Stomach smooth muscle (tissue), 2 donors: ENCODE measurements around the gene DDX4.
"Not testable (repeated sequence)": the region's sequence is repeated elsewhere in the genome, so short reads cannot be mapped to it uniquely, and the experiment has no call there.

Experiments used
- H3K27ac ChIP-seq: one replicate; pipeline ENCODE4 v1.7.0; 2013; ENCODE audit warnings: mild to moderate bottlenecking, low read length, inconsistent platforms
- H3K27me3 ChIP-seq, 2 donors: one replicate each; pipeline ENCODE4 v1.7.0; 2013; ENCODE audit warnings: low read length in 2 of 2; ENCODE audit not compliant: insufficient read depth in 2 of 2, control insufficient read depth in 1 of 2
- H3K36me3 ChIP-seq, 2 donors: one replicate each; pipeline ENCODE4 v1.7.0; 2013; ENCODE audit warnings: low read length in 2 of 2; ENCODE audit not compliant: control insufficient read depth in 2 of 2, insufficient read depth in 2 of 2
- H3K4me1 ChIP-seq: one replicate; pipeline ENCODE4 v1.7.0; 2013; ENCODE audit warnings: low read length; ENCODE audit not compliant: control insufficient read depth, insufficient read depth
- H3K4me3 ChIP-seq, 2 donors: one replicate each; pipeline ENCODE4 v1.7.0; 2013; ENCODE audit warnings: low read length in 2 of 2
- H3K9ac ChIP-seq, 2 donors: one replicate each; pipeline ENCODE4 v1.7.0; 2013; ENCODE audit warnings: low read length in 2 of 2, mild to moderate bottlenecking in 1 of 2
- H3K9me3 ChIP-seq, 2 donors: one replicate each; pipeline ENCODE4 v1.7.0; 2013; ENCODE audit warnings: low read length in 2 of 2; ENCODE audit not compliant: control insufficient read depth in 2 of 2
- donor health status: healthy.
- donor health status: Pancreatic carcinoma.

DDX4 gene

DNA sequence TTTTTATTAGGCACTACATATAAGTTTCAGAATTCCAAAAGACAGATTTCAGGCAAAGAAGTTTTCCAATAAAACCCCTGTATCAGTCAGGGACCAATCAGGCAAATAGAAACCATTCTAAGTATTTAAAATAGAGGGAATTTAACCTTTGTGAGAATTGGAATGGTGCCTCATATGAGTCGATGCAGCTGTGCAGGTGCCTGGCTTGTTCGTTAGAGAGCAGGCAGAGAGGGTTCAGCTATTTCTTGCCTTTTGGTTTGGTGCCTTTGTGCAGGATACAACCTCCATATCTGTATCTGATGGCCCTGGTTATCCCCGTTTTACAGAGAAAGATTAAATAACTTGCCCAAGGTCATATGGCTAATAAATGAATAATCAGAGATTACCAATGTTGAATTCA, 6.0 kb upstream of the DDX4 start:
- no peak overlapping the region for H3K27ac ChIP-seq
- no peaks in the 10 kb centered on the region for H3K4me1 ChIP-seq
- no peak overlapping the region for H3K4me3 ChIP-seq
- no peaks in the 10 kb centered on the region for H3K27me3 ChIP-seq
- H3K9me3 ChIP-seq: no peaks in the 10 kb centered on the region
- no peaks in the 10 kb centered on the region for H3K36me3 ChIP-seq
- no peak overlapping the region for H3K9ac ChIP-seq

DNA sequence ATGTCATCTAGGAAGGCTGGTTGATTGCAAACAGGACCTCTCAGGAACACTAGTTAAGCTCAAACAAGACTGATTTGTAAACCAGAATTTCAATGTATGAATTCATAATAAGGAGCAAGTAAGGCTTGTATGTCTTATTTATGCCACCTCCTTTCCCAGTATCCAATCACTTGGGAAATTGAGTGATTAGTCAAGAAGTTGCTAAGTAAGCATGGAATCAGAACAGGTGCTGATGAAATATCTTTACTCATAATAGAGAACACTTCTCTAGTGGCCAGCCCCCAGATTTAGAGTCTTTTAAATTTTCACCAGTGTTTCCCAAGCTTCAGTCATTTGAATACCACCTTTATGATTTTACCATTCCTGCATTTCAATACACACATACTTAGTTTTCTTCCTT, 5.3 kb upstream of the DDX4 start:
- Histone ChIP-seq H3K27me3 (no peaks in the 10 kb centered on the region), H3K4me3 (no peak overlapping the region), H3K27ac (no peak overlapping the region), H3K4me1 (no peaks in the 10 kb centered on the region), H3K36me3 (no peaks in the 10 kb centered on the region), H3K9ac (no peak overlapping the region), H3K9me3 (no peaks in the 10 kb centered on the region)

DNA sequence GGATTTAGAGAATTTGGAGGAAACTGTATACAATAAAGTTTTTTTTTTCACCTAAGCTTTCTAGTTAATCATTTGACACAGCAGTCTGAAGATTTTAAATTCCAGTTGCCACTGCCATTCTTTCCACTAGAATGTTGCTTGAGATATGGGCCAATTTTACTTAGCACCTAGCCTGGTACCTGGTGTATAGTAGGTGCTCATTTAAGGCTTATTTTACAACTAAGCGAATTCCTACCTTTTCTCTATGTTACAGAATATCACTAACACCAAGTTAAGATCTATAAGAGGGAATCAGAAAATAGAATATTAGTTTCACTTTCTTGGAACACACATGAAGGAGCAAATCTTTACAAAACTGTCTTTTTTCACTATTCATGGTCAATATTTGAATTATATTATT, 3.2 kb upstream of the DDX4 start:
- Histone ChIP-seq H3K9me3 (peaks cover 0 to 2% of the 10 kb centered on the region in 2 donors), H3K36me3 (no peaks in the 10 kb centered on the region), H3K4me1 (no peaks in the 10 kb centered on the region), H3K9ac (no peak overlapping the region), H3K27me3 (no peaks in the 10 kb centered on the region), H3K27ac (no peak overlapping the region), H3K4me3 (no peak overlapping the region)

DNA sequence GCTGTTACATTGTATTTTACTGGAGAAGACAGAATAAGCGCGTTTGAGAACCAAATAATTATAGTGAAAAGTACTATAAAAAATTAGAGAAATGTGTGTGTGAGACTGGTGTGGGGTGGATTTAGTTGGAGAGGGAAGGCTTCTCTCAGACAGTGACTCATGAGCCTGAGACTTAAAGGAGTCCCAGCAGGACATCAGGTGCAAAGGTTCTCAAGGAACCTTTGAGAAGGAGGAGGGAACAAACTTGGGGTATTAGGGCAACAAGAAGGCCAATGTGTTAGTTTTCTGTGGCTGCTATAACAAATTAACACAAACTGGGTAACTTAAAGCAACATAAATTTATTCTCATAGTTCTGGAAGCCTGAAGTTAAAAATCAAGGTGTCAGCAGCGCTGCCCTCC, 4.9 kb downstream of the DDX4 start:
- Histone ChIP-seq H3K4me1 (no peaks in the 10 kb centered on the region), H3K36me3 (no peaks in the 10 kb centered on the region), H3K9me3 (peaks cover 0 to 2% of the 10 kb centered on the region in 2 donors), H3K27ac (no peak overlapping the region), H3K27me3 (no peaks in the 10 kb centered on the region), H3K9ac (no peak overlapping the region), H3K4me3 (no peak overlapping the region)

DNA sequence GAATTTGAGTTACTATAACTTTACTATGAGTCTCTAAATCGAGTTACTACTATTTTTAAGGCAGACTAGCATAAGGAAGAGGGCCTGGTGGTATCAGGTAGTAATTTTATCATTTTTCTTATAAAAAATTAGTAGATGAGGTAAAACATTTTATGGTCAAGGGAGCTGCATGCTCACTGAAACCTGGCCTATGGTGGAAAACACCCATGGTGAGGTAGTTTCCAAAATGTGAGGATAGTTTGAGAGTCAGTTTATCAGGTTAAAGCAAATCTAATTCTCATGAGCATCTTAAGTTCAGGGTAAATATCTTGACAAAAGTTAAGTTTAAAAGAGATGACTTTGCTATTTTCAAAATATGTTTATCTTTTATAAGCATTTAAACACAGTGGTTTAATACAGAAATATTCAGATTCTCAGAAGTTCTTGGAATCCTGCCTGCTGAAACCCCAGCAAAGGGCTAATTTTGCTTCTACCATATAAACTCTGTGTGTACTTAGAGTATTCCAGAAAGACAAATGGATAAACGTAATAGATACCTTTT, 10.0 kb downstream of the DDX4 start:
- H3K27ac ChIP-seq: no peak overlapping the region
- no peaks in the 10 kb centered on the region for H3K4me1 ChIP-seq
- H3K9me3 ChIP-seq: no peaks in the 10 kb centered on the region
- no peak overlapping the region for H3K4me3 ChIP-seq
- H3K36me3 ChIP-seq: no peaks in the 10 kb centered on the region
- H3K9ac ChIP-seq: no peak overlapping the region
- H3K27me3 ChIP-seq: no peaks in the 10 kb centered on the region

DNA sequence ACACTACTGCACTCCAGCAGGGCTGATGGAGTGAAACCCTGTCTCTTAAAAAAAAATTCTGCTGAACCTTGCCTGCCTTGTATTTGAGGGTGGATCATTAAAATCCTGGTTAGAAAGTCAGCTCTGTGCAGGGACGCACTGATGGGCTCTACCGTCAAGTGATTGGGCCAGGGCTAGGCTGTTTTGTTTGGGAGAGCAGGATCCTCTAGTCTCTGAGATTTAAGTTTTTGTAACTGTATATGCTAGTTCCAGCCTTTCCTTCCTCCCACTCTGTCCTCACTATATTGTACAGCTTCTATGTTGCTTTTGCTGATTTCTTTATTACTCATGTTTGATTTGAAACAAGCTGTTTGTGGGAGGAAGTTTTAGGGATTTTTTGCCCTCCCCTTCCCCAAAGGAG, 11.5 kb downstream of the DDX4 start:
- Histone ChIP-seq H3K36me3 (no peaks in the 10 kb centered on the region), H3K27me3 (no peaks in the 10 kb centered on the region), H3K4me1 (no peaks in the 10 kb centered on the region), H3K9me3 (no peaks in the 10 kb centered on the region), H3K9ac (no peak overlapping the region), H3K27ac (no peak overlapping the region), H3K4me3 (no peak overlapping the region)

DNA sequence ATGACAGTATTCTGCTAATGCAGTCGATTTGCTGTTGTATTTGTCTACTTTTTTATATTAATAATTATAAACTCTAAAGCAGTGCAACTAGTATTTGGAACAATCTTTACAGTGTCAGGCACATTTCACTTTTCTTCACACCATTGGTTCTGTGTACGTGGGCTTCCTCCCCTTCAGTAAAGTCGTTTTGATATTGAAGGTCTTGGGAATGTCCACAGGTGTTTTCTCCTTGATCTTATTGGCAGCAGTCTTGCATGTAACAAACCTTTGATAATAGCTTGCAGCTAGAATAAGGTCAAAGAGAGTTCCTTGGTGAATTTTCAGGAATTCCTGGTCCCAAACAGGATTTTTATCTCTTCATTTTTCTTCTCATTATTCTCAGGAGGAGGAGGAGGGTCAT, 12.2 kb downstream of the DDX4 start:
- Histone ChIP-seq H3K36me3 (no peaks in the 10 kb centered on the region), H3K4me3 (no peak overlapping the region), H3K9me3 (no peaks in the 10 kb centered on the region), H3K27me3 (no peaks in the 10 kb centered on the region), H3K27ac (no peak overlapping the region), H3K4me1 (no peaks in the 10 kb centered on the region), H3K9ac (no peak overlapping the region)

DNA sequence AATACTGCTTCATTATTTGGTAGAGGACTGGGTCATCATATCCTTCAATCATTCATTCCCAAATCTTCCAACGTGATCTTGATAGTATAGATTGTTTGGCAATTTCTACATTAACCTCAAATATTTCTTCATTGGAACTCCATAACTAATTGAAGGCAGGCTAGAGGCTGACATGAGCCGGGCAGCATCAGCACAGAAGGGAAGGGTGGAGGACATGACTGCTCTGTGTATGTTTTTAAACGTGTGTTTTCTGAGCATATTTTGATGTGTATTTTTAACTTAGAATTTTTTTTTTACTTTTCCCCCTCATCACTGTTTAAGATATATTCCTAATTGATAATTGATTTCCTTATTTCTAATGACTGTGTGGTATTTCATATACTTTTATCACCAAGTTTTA, 12.6 kb downstream of the DDX4 start:
- Histone ChIP-seq H3K4me1 (no peaks in the 10 kb centered on the region), H3K9ac (no peak overlapping the region), H3K27me3 (no peaks in the 10 kb centered on the region), H3K36me3 (no peaks in the 10 kb centered on the region), H3K4me3 (no peak overlapping the region), H3K9me3 (no peaks in the 10 kb centered on the region), H3K27ac (no peak overlapping the region)

DNA sequence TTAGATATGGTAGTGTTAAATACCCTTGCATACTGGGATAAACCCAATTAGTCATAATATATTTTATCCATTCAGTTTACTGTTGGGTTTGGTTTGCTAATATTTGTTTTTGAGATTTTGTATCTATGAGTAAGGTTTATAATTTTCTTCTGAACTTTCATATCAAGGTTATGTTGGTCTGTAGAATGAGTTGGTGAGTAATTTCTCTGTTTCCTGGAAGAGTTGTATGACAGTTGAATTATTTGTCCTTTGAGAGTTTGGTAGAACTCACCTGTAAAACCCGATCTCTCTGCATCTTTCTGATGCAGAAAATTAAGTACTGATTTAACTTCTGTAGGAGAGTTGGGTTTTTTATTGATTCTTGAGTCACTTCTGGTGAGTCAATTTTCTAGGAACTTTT, 20.4 kb downstream of the DDX4 start:
- Histone ChIP-seq H3K4me3 (no peak overlapping the region), H3K27me3 (no peaks in the 10 kb centered on the region), H3K9ac (no peak overlapping the region), H3K4me1 (no peaks in the 10 kb centered on the region), H3K36me3 (no peaks in the 10 kb centered on the region), H3K27ac (no peak overlapping the region), H3K9me3 (no peaks in the 10 kb centered on the region)

DNA sequence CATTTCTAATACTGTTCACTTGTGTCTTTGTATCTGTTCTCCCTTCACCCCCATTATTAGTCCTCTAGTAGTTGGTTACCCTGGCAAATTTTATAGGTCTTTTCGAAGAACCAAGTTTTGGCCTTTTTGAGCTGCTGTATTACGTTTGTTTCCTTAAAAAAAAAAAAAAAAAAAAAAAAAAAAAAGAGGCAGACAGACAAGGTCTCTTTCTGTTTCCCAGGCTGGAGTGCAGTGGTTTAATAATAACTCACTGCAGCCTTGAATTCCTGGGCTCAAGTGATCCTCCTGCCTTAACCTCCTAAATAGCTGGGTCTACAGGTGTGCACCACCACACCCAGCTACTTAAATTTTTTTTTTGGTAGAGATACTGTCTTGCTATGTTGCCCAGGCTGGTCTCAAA, 20.9 kb downstream of the DDX4 start:
- H3K36me3 ChIP-seq: no peaks in the 10 kb centered on the region
- H3K9ac ChIP-seq: no peak overlapping the region
- H3K4me1 ChIP-seq: no peaks in the 10 kb centered on the region
- no peak overlapping the region for H3K27ac ChIP-seq
- no peaks in the 10 kb centered on the region for H3K9me3 ChIP-seq
- no peak overlapping the region for H3K4me3 ChIP-seq
- H3K27me3 ChIP-seq: no peaks in the 10 kb centered on the region

DNA sequence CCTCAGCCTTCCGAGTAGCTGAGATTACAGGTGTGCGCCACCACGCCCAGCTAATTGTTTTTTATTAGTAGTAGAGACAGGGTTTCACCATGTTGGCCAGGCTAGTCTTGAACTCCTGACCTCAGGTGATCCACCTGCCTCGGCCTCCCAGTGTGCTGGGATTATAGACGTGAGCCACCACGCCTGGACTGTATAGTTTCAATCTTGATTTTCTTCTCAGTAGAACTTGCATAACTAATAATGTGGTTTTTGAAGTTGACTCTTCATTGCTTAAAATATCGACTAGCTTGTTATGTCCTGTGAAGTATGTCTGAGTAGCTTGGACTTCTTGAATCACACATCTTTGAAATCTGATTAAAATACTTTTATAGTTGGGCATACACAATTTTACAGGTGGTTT, 23.9 kb downstream of the DDX4 start:
- not testable (repeated sequence) for H3K36me3 ChIP-seq, H3K27me3 ChIP-seq, H3K9ac ChIP-seq, H3K4me3 ChIP-seq, H3K9me3 ChIP-seq, H3K27ac ChIP-seq, H3K4me1 ChIP-seq
